ENCODE data around the gene BRCC3.

Gene BRCC3

GRCh38 chrX:155086961-155087735 lies 15.8 kb downstream of the BRCC3 start:
- no peaks in the 10 kb centered on the region for H3K79me2 ChIP-seq (ENCODE audit: control insufficient read depth, insufficient read depth, low read length, unreplicated experiment)
- no peak overlapping the region for H3K4me3 ChIP-seq (ENCODE audit: low read depth, low read length)
- no peaks in the 10 kb centered on the region for H3K36me3 ChIP-seq (ENCODE audit: insufficient read depth, low read length)
- no peak overlapping the region for H2AFZ ChIP-seq (ENCODE audit: low read length, unreplicated experiment)
- no peaks in the 10 kb centered on the region for H3K4me1 ChIP-seq (ENCODE audit: control insufficient read depth, insufficient read depth, low read length, unreplicated experiment)
- no peak overlapping the region for H3K27ac ChIP-seq (ENCODE audit: low read depth, low read length)
- H3K27me3 ChIP-seq (ENCODE audit: insufficient read depth, low read length): no peaks in the 10 kb centered on the region

DNA sequence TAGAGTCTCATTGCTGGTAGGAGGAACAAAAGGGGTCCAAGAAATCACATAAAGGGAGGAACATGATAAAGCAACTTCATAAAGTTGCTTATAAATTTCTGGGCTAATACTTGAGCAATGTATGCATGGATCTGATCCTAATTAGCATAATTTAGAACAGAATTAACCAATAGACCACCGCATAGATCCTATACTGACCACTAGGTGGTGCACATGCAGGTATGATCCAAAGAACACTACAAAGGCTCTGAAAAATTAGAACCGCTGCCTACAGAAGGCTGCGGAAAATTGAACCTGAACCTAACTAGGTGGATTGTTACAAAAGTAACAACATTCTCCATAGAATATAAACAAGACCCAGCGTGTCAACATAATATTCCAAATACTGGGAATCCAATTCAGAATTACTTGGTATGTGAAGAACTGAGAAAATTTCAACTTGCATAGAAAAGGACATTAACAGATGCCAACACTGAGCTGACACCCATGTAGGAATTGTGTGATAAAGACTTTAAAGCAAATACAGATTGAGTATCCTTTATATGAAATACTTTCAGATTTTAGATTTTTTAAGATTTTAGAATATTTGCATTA lies 23.3 kb downstream of the BRCC3 start:
- Histone ChIP-seq H3K4me3 (ENCODE audit: low read depth, low read length) (no peak overlapping the region), H3K27me3 (ENCODE audit: insufficient read depth, low read length) (no peaks in the 10 kb centered on the region), H2AFZ (ENCODE audit: low read length, unreplicated experiment) (no peak overlapping the region), H3K36me3 (ENCODE audit: insufficient read depth, low read length) (no peaks in the 10 kb centered on the region; the same call in 1 of the 2 replicates), H3K4me1 (ENCODE audit: control insufficient read depth, insufficient read depth, low read length, unreplicated experiment) (no peaks in the 10 kb centered on the region), H3K79me2 (ENCODE audit: control insufficient read depth, insufficient read depth, low read length, unreplicated experiment) (no peaks in the 10 kb centered on the region), H3K27ac (ENCODE audit: low read depth, low read length) (no peak overlapping the region)

DNA sequence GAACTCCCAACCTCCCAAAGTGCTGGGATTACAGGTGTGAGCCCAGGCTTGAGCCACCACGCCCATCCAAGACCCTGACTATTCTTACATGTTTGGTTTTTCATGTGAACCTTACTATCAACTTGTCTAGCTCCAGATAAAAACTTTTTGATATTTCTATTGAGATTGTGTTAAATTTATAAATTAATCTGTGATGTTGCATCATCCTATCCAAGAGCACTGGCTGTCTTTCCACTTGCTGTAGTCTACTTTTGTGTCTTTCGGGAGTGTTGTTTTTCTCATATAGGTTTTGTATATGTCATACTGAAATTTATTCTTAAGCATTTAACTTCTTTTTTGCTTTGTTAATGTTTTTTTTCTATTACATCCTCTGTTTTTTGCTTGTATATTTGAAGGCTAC lies 34.6 kb downstream of the BRCC3 start:
- H3K79me2 ChIP-seq (ENCODE audit: control insufficient read depth, insufficient read depth, low read length, unreplicated experiment): no peaks in the 10 kb centered on the region

DNA sequence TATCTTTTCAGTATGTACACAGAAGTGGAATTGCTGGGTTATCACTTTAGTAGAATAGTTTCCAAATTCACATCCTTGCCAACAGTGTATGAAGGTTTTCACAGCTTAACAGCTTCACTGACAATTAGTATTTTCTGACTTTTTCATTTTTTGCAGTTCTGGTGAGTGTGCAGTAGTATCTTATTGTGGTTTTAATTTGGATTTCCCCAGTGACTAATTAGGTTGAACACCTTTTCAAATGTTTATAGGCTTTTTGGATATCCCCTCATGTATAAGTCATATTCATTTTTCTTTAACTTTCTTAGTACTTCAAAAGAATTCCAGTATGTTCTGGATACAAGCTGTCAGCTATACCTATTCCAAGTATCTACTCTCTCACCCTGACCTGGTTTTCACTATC lies 37.1 kb downstream of the BRCC3 start:
- no peak overlapping the region for H3K4me3 ChIP-seq (ENCODE audit: low read depth, low read length)
- H3K4me1 ChIP-seq (ENCODE audit: control insufficient read depth, insufficient read depth, low read length, unreplicated experiment): no peaks in the 10 kb centered on the region
- no peaks in the 10 kb centered on the region for H3K79me2 ChIP-seq (ENCODE audit: control insufficient read depth, insufficient read depth, low read length, unreplicated experiment)
- peaks cover 9% of the 10 kb centered on the region; the same call in 1 of the 2 replicates for H3K36me3 ChIP-seq (ENCODE audit: insufficient read depth, low read length)
- H3K27ac ChIP-seq (ENCODE audit: low read depth, low read length): no peak overlapping the region
- no peaks in the 10 kb centered on the region for H3K27me3 ChIP-seq (ENCODE audit: insufficient read depth, low read length)
- no peak overlapping the region for H2AFZ ChIP-seq (ENCODE audit: low read length, unreplicated experiment)

More for the DNA sequence above, 34.6 kb downstream of the BRCC3 start:
- H2AFZ ChIP-seq (ENCODE audit: low read length, unreplicated experiment): no peak overlapping the region
- no peaks in the 10 kb centered on the region for H3K4me1 ChIP-seq (ENCODE audit: control insufficient read depth, insufficient read depth, low read length, unreplicated experiment)
- H3K27ac ChIP-seq (ENCODE audit: low read depth, low read length): no peak overlapping the region
- no peak overlapping the region for H3K4me3 ChIP-seq (ENCODE audit: low read depth, low read length)
- no peaks in the 10 kb centered on the region for H3K27me3 ChIP-seq (ENCODE audit: insufficient read depth, low read length)
- peaks cover 9% of the 10 kb centered on the region; the same call in 1 of the 2 replicates for H3K36me3 ChIP-seq (ENCODE audit: insufficient read depth, low read length)

DNA sequence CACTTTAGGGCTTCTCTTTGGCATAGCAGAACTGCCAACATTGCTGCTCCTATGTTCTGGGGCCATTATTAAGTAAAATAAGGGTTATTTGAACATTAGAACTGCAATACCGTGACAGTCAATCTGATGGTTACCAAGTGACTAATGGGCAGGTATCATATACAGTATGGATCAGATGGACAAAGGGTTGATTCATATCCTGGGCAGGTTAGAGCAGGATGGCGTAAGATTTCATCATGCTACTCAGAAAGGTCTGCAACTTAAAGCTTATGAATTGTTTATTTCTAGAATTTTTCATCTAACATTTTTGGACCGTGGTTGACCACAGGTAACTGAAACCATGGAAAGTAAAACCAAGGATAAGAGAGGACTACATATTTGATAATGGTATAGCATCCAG lies 40.9 kb downstream of the BRCC3 start:
- no peaks in the 10 kb centered on the region for H3K4me1 ChIP-seq (ENCODE audit: control insufficient read depth, insufficient read depth, low read length, unreplicated experiment)
- no peak overlapping the region for H3K27ac ChIP-seq (ENCODE audit: low read depth, low read length)
- H3K4me3 ChIP-seq (ENCODE audit: low read depth, low read length): no peak overlapping the region
- no peaks in the 10 kb centered on the region for H3K27me3 ChIP-seq (ENCODE audit: insufficient read depth, low read length)
- no peak overlapping the region for H2AFZ ChIP-seq (ENCODE audit: low read length, unreplicated experiment)
- peaks cover 6% of the 10 kb centered on the region; the same call in 1 of the 2 replicates for H3K36me3 ChIP-seq (ENCODE audit: insufficient read depth, low read length)
- no peaks in the 10 kb centered on the region for H3K79me2 ChIP-seq (ENCODE audit: control insufficient read depth, insufficient read depth, low read length, unreplicated experiment)

- no peaks in the 10 kb centered on the region for H3K4me1 ChIP-seq (ENCODE audit: control insufficient read depth, insufficient read depth, low read length, unreplicated experiment)
- no peak overlapping the region for H2AFZ ChIP-seq (ENCODE audit: low read length, unreplicated experiment)
- H3K27ac ChIP-seq (ENCODE audit: low read depth, low read length): no peak overlapping the region
- H3K79me2 ChIP-seq (ENCODE audit: control insufficient read depth, insufficient read depth, low read length, unreplicated experiment): no peaks in the 10 kb centered on the region
- no peak overlapping the region for H3K4me3 ChIP-seq (ENCODE audit: low read depth, low read length)
- peaks cover 6% of the 10 kb centered on the region; the same call in 1 of the 2 replicates for H3K36me3 ChIP-seq (ENCODE audit: insufficient read depth, low read length)
- H3K27me3 ChIP-seq (ENCODE audit: insufficient read depth, low read length): no peaks in the 10 kb centered on the region
Measured at GRCh38 chrX:155113097-155113496, 41.8 kb downstream of the BRCC3 start.

DNA sequence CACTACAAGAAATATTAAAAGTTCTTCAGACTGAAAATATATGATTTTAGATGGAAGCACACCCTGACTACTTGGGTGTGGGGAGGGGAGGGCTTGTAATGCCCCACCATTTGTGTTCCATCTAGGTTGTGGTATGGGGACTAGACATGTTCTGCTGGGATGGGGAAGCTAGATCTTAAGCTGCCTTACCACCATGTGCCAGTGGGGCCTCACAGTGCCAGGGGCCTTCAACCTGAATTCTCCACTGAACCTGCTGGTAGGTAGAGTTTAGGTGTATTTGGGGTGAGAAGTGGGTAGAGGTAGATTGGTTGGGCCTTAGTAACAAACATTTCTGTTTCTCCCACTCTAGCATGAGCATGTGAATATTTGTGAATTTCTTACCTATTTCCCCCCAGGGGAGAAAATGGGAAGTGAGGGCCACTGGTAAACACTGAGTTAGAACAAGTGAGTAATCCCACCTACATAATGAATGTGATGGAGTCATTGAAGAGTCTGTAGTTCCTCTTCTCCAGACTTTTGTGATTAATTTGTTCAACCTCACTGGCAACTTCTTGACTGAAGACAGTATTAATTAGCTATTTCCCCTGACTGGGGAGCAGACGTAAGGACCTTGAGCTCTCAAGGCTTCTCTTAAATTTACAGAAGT lies 44.0 kb downstream of the BRCC3 start:
- H3K4me3 ChIP-seq (ENCODE audit: low read depth, low read length): no peak overlapping the region
- H3K27me3 ChIP-seq (ENCODE audit: insufficient read depth, low read length): no peaks in the 10 kb centered on the region
- H3K36me3 ChIP-seq (ENCODE audit: insufficient read depth, low read length): peaks cover 3% of the 10 kb centered on the region; the same call in 1 of the 2 replicates
- no peaks in the 10 kb centered on the region for H3K4me1 ChIP-seq (ENCODE audit: control insufficient read depth, insufficient read depth, low read length, unreplicated experiment)
- no peak overlapping the region for H3K27ac ChIP-seq (ENCODE audit: low read depth, low read length)
- no peaks in the 10 kb centered on the region for H3K79me2 ChIP-seq (ENCODE audit: control insufficient read depth, insufficient read depth, low read length, unreplicated experiment)
- H2AFZ ChIP-seq (ENCODE audit: low read length, unreplicated experiment): no peak overlapping the region

DNA sequence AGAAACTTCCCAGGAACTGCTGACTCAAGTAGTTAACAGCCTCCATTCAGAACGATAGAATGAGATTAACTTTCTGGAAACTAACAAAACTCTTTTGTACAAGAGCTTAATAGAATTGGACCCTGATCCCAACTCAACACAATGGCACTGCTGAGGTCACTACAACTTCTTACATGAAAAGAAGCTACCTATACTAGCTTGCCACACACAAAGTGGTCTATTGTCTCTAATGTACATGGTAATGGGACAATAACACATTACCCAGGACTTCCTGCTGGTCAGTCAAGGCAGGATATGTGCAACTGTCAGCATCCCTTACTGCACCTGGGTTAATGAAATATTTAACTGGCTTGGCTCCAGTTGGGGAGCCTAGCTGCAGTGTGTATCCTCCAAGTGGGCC lies 56.2 kb downstream of the BRCC3 start:
- no peaks in the 10 kb centered on the region for H3K27me3 ChIP-seq (ENCODE audit: insufficient read depth, low read length)
- H2AFZ ChIP-seq (ENCODE audit: low read length, unreplicated experiment): no peak overlapping the region
- no peak overlapping the region for H3K4me3 ChIP-seq (ENCODE audit: low read depth, low read length)
- H3K79me2 ChIP-seq (ENCODE audit: control insufficient read depth, insufficient read depth, low read length, unreplicated experiment): no peaks in the 10 kb centered on the region
- no peaks in the 10 kb centered on the region; the same call in 1 of the 2 replicates for H3K36me3 ChIP-seq (ENCODE audit: insufficient read depth, low read length)
- no peaks in the 10 kb centered on the region for H3K4me1 ChIP-seq (ENCODE audit: control insufficient read depth, insufficient read depth, low read length, unreplicated experiment)
- no peak overlapping the region for H3K27ac ChIP-seq (ENCODE audit: low read depth, low read length)

GRCh38 chrX:155127940-155128339 lies 56.6 kb downstream of the BRCC3 start:
- Histone ChIP-seq H3K27me3 (ENCODE audit: insufficient read depth, low read length) (no peaks in the 10 kb centered on the region), H3K36me3 (ENCODE audit: insufficient read depth, low read length) (no peaks in the 10 kb centered on the region; the same call in 1 of the 2 replicates)

GRCh38 chrX:155132110-155132509 lies 60.8 kb downstream of the BRCC3 start:
- Histone ChIP-seq H3K79me2 (ENCODE audit: control insufficient read depth, insufficient read depth, low read length, unreplicated experiment) (no peaks in the 10 kb centered on the region), H3K27ac (ENCODE audit: low read depth, low read length) (no peak overlapping the region), H3K4me3 (ENCODE audit: low read depth, low read length) (no peak overlapping the region), H3K27me3 (ENCODE audit: insufficient read depth, low read length) (no peaks in the 10 kb centered on the region), H2AFZ (ENCODE audit: low read length, unreplicated experiment) (no peak overlapping the region), H3K36me3 (ENCODE audit: insufficient read depth, low read length) (no peaks in the 10 kb centered on the region), H3K4me1 (ENCODE audit: control insufficient read depth, insufficient read depth, low read length, unreplicated experiment) (no peaks in the 10 kb centered on the region)

More at GRCh38 chrX:155127940-155128339, 56.6 kb downstream of the BRCC3 start:
- no peaks in the 10 kb centered on the region for H3K4me1 ChIP-seq (ENCODE audit: control insufficient read depth, insufficient read depth, low read length, unreplicated experiment)
- no peaks in the 10 kb centered on the region for H3K79me2 ChIP-seq (ENCODE audit: control insufficient read depth, insufficient read depth, low read length, unreplicated experiment)
- no peak overlapping the region for H2AFZ ChIP-seq (ENCODE audit: low read length, unreplicated experiment)
- no peak overlapping the region for H3K27ac ChIP-seq (ENCODE audit: low read depth, low read length)
- H3K4me3 ChIP-seq (ENCODE audit: low read depth, low read length): no peak overlapping the region

Measured in ACC112 (cell line).